DND-41 (cell line): ENCODE data around the gene ASF1B.

ENCODE experiments used
- EZH2 ChIP-seq: IDR thresholded peaks from 3 replicates; pipeline ENCODE4 v1.6.1; 2012; ENCODE audit warnings: borderline replicate concordance, low read depth, mild to moderate bottlenecking, moderate library complexity, low read length, inconsistent platforms; ENCODE audit not compliant: severe bottlenecking
- TF ChIP-seq, protein P1 (sequence below): IDR thresholded peaks from 2 replicates; pipeline ENCODE4 v1.5.1; 2012; ENCODE audit warnings: borderline replicate concordance, low read length, moderate library complexity, mild to moderate bottlenecking; ENCODE audit not compliant: poor library complexity, severe bottlenecking; ENCODE audit errors: extremely low read depth

DNA sequence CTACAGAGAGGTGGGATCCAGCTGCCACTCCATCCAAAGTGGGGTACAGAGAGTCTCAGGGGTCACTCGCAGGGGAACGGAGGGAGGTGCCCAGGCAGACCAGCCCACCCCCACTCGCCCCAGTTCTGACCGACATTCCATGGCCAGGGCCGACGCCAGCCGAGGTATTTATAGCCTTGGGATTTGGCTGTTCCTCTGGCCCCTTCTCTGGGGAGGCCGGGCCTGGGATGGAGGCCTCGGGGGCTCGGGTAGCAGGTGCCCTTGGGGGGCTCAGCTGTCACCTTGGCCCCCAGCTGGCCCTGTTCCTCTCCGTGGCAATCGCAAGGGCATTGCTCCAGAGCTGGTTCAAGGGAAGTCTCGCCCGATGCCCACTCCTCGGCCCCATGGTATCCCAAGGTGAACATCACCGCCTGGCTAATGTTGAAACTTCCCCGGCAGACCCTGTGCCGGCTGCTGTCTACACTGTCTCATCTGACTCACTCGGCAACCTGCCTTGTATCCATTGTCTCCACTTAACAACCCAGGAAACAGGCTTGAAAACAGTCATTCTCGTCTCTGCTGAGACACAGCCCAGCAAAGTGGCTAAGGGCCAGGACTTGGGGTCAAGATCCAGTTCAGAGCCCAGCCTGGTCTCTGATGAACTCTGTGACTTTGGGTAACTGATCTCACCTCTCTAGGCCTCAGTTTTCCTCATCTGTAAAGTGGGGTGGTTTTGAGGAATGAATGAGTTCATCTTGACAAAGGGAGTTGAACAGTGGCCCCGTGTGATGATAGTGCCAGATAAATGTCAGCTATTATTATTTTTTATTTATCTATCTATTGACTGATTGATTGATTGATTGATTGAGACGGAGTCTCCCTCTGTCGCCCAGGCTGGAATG is 28.6 kb downstream of the ASF1B start:
- TF ChIP-seq, protein P1, sequence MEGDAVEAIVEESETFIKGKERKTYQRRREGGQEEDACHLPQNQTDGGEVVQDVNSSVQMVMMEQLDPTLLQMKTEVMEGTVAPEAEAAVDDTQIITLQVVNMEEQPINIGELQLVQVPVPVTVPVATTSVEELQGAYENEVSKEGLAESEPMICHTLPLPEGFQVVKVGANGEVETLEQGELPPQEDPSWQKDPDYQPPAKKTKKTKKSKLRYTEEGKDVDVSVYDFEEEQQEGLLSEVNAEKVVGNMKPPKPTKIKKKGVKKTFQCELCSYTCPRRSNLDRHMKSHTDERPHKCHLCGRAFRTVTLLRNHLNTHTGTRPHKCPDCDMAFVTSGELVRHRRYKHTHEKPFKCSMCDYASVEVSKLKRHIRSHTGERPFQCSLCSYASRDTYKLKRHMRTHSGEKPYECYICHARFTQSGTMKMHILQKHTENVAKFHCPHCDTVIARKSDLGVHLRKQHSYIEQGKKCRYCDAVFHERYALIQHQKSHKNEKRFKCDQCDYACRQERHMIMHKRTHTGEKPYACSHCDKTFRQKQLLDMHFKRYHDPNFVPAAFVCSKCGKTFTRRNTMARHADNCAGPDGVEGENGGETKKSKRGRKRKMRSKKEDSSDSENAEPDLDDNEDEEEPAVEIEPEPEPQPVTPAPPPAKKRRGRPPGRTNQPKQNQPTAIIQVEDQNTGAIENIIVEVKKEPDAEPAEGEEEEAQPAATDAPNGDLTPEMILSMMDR: no peak
- no peak for TF ChIP-seq EZH2
